GM12878 (cell line): ENCODE results near the gene CFAP74. TPM values are rescaled to one million over a fixed set of nuclear protein-coding genes. Genes with fewer than 3 reads are reported as not detected.

Experiments used
- ATAC-seq: fragments of 200-7000 bp; cut with Tn5 transposase; 3 replicates; pipeline ENCODE4 v1.9.1; 2020; ENCODE audit warnings: mild to moderate bottlenecking, moderate library complexity
- BruUV-seq: library from RNA; stranded (reverse); fragments of 400-500 nt; replicated peaks from 2 replicates; lab custom pipeline; 2021; lab: Mats Ljungman, UMichigan
- CTCF ChIA-PET: fragments of 300-600 bp; sonication (Branson Sonifier 250); formaldehyde crosslinking; extraction: SDS; loops from one replicate; lab custom pipeline; 2021; ENCODE audit warnings: inconsistent platforms; lab: Yijun Ruan, JAX
- POLR2A ChIA-PET: fragments of 350-600 bp; formaldehyde crosslinking; extraction: SDS; loops from one replicate; lab custom pipeline; 2021; ENCODE audit warnings: inconsistent platforms; lab: Charles Lee
- RAD21 ChIA-PET: fragments of 300-600 bp; sonication (Branson Sonifier 250); formaldehyde crosslinking; loops from one replicate; lab custom pipeline; 2023; ENCODE audit warnings: antibody characterized with exemption; ENCODE audit not compliant: unreplicated experiment; lab: Charles Lee
- SMC1A ChIA-PET: fragments of 300-600 bp; sonication (Branson Sonifier 250); formaldehyde crosslinking; loops from one replicate; lab custom pipeline; 2023; ENCODE audit not compliant: unreplicated experiment, uncharacterized antibody; lab: Charles Lee
- DNase-seq: peaks from one replicate; pipeline ENCODE4 v3.0.0-alpha.2; 2011; ENCODE audit warnings: low read depth, low spot score
- FAIRE-seq: peaks from 3 replicates; lab custom pipeline; 2011; peaks lifted over from hg19 to GRCh38; lab: Jason Lieb, UNC
- H2AFZ ChIP-seq: 2 replicates; pipeline ENCODE4 v1.6.0; 2011; ENCODE audit warnings: low read depth, low read length, control low read depth; ENCODE audit not compliant: control insufficient read depth
- H3K27ac ChIP-seq: 2 replicates; pipeline ENCODE4 v1.5.1; 2011; ENCODE audit warnings: control low read depth; ENCODE audit not compliant: control insufficient read depth, insufficient read depth
- H3K27me3 ChIP-seq, 2 experiments: replicated peaks in 1 of 2; 2 replicates each; pipeline versions ENCODE4 v1.6.0 to v1.6.1; 2011; ENCODE audit warnings: low read length in 1 of 2; ENCODE audit not compliant: control insufficient read depth in 2 of 2, insufficient read depth in 2 of 2
- H3K36me3 ChIP-seq, 2 experiments: 2 replicates each; pipeline ENCODE4 v1.5.1; 2011; ENCODE audit warnings: low read length in 1 of 2; ENCODE audit not compliant: control insufficient read depth in 2 of 2, insufficient read depth in 2 of 2
- H3K4me1 ChIP-seq: 2 replicates; pipeline ENCODE4 v1.6.1; 2011; ENCODE audit warnings: mild to moderate bottlenecking, low read length, moderate library complexity, mixed read lengths; ENCODE audit not compliant: control insufficient read depth, insufficient read depth
- H3K4me2 ChIP-seq: 2 replicates; pipeline ENCODE4 v1.6.0; 2011; ENCODE audit warnings: control low read depth; ENCODE audit not compliant: control insufficient read depth, insufficient read depth
- H3K4me3 ChIP-seq: fragments of 200-600 bp; sonication (generic); 2 replicates; pipeline ENCODE4 v1.5.1; 2016
- H3K79me2 ChIP-seq: 2 replicates; pipeline ENCODE4 v1.6.0; 2011; ENCODE audit warnings: low read length; ENCODE audit not compliant: control insufficient read depth, insufficient read depth
- H3K9ac ChIP-seq: 2 replicates; pipeline ENCODE4 v1.8.0; 2011; ENCODE audit warnings: low read length, control low read depth, mixed read lengths; ENCODE audit not compliant: control insufficient read depth, insufficient read depth
- H3K9me3 ChIP-seq: replicated peaks from 3 replicates; pipeline ENCODE4 v1.5.1; 2011; ENCODE audit warnings: mild to moderate bottlenecking, low read length; ENCODE audit not compliant: control insufficient read depth, insufficient read depth
- H4K20me1 ChIP-seq: 2 replicates; pipeline ENCODE4 v1.6.0; 2011; ENCODE audit not compliant: control insufficient read depth, insufficient read depth
- HSF1 ChIP-seq: fragments of 150-350 bp; IDR thresholded peaks from 2 replicates; pipeline ENCODE4 v1.6.1; 2014; ENCODE audit warnings: mild to moderate bottlenecking, low read depth, low read length
- IKZF1 ChIP-seq: fragments of 450-650 bp; conservative IDR thresholded peaks from 2 replicates; pipeline ENCODE4 v1.6.1; 2017; ENCODE audit warnings: antibody characterized with exemption, mild to moderate bottlenecking
- IRF4 ChIP-seq: IDR thresholded peaks from 2 replicates; pipeline ENCODE4 v1.6.1; 2011; ENCODE audit warnings: low read depth, low read length
- LARP7 ChIP-seq: fragments of 450-650 bp; IDR thresholded peaks from 2 replicates; pipeline ENCODE4 v1.6.1; 2017; ENCODE audit warnings: mild to moderate bottlenecking
- NFIC ChIP-seq: IDR thresholded peaks from 2 replicates; pipeline ENCODE4 v1.6.1; 2012; ENCODE audit warnings: low read depth, mild to moderate bottlenecking, inconsistent platforms, low read length, moderate library complexity
- PAX8 ChIP-seq: fragments of 450-650 bp; IDR thresholded peaks from 2 replicates; pipeline ENCODE4 v1.6.1; 2017; ENCODE audit warnings: mild to moderate bottlenecking, moderate library complexity
- RAD21 ChIP-seq: IDR thresholded peaks from 2 replicates; pipeline ENCODE4 v1.6.1; 2011; ENCODE audit warnings: mild to moderate bottlenecking, low read depth, low read length, moderate library complexity; ENCODE audit not compliant: insufficient read depth
- RFX5 ChIP-seq: IDR thresholded peaks from 2 replicates; pipeline ENCODE4 v1.6.1; 2011; ENCODE audit warnings: low read depth, low read length, improper control_type of control experiment
- SMC3 ChIP-seq: IDR thresholded peaks from 2 replicates; pipeline ENCODE4 v1.6.1; 2011; ENCODE audit warnings: low read length, improper control_type of control experiment, borderline replicate concordance
- TCF12 ChIP-seq: IDR thresholded peaks from 2 replicates; pipeline ENCODE4 v1.6.1; 2011; ENCODE audit warnings: low read depth, mild to moderate bottlenecking, low read length
- TCF3 ChIP-seq: IDR thresholded peaks from 2 replicates; pipeline ENCODE4 v1.6.1; 2012; ENCODE audit warnings: low read depth, mild to moderate bottlenecking, low read length, borderline replicate concordance; ENCODE audit not compliant: insufficient read depth
- WGBS: methylation state at CpG from one replicate; pipeline ENCODE4 v1.1.6; 2016; ENCODE audit warnings: low lambda C conversion rate; ENCODE audit not compliant: insufficient replicate concordance, insufficient coverage; ENCODE audit errors: missing lambda C conversion rate; 5-methylcytosine and 5-hydroxymethylcytosine counted together
- in situ Hi-C: fragments of 300-500 bp; cut with MboI; formaldehyde crosslinking; loops from 9 replicates; pipeline ENCODE4 v1.14.3; 2018; ENCODE audit warnings: mixed read lengths
- intact Hi-C: fragments of 100-400 bp; cut with micrococcal nuclease; formaldehyde crosslinking; loops from one replicate; pipeline ENCODE4 v1.14.2; 2022; ENCODE audit not compliant: unreplicated experiment
- polyA plus RNA-seq, 11 experiments: library from polyadenylated mRNA; depleted of rRNA in 4 of 11; unstranded in 6 of 11; stranded (reverse) in 5 of 11; fragments of >200 nt; fragmentation: Nextera tagmentation in 4 of 11; fragmentation: Illumina TruSeq in 1 of 11; extraction: Ambion mirVana in 4 of 11; extraction: Trizol in 1 of 11; gene quantifications; 1 replicate in 1 of 11; 2 replicates in 10 of 11; pipeline versions ENCODE4 v1.2.1 to v1.2.3, GENCODE V29; 2011 to 2016; ENCODE audit warnings: inconsistent platforms in 2 of 11, missing spikeins in 2 of 11, low read depth in 1 of 11
- total RNA-seq, 4 experiments: library from RNA; depleted of rRNA in 3 of 4; stranded (reverse); fragments of >200 nt in 3 of 4; fragmentation: Illumina TruSeq in 1 of 4; extraction: Trizol in 1 of 4; gene quantifications; 2 replicates each; pipeline versions ENCODE4 v1.2.1 to v1.2.3, GENCODE V29; 2013 to 2021
- TF ChIP-seq, protein P1 (sequence below): fragments of 450-650 bp; IDR thresholded peaks from 2 replicates; pipeline ENCODE4 v1.6.1; 2017; ENCODE audit warnings: antibody characterized with exemption, mild to moderate bottlenecking, moderate library complexity

The CFAP74 gene
- total and polyA plus RNA-seq, 10 of the 15 experiments (the other 5 are each of a cell fraction or from before 2014, with no cell fraction given): 0.01 TPM; not detected in 9

DNA sequence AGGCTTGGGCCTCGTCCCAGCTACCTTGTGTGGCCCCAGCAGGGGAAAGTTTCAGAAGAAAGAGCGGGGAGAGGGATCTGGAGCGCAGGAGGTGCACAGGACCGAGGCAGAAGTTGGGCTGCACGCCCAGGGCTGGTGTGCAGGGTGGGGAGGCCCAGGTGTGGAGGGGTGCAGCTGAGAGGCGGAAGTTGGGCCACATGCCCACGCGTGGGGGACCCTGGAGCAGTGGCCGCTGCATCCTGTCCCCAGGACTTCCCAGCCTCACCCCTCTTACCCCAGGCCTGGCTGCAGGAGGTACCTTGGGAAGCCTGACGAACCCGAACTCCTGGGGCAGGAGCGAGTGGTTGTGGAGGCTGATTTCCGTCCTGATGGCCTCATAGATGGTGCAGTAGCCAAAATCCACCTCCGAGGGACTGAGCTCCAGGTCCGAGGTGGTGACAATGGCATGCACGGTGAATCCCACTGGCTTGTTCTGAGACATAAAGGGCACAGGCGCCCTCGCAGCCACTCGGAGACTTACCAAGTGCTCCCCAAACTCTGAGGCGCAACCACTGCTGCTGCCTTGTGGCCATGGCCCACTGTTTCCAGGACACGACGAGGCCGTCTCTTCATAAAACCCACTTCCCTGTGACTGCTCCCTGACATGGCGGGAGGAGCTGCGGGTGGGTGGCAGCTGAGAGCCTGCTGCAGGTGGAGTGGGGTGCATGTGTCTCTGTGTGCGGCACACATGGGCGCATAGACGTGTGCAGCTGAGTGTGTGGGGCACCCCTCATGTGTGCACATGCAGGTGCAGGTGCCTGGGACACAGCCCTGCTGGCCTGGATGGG is 64.1 kb downstream of the CFAP74 start:
- Histone ChIP-seq H3K4me2 (no peak overlapping the region), H3K9ac (no peak overlapping the region), H3K27me3 (no peaks in the 10 kb centered on the region), H4K20me1 (no peaks in the 10 kb centered on the region), H3K36me3 (no peaks in the 10 kb centered on the region), H3K4me3 (no peak overlapping the region), H2AFZ (no peak overlapping the region), H3K9me3 (peaks cover 2% of the 10 kb centered on the region; the same call in 2 of the 3 replicates), H3K79me2 (no peaks in the 10 kb centered on the region), H3K27ac (no peak overlapping the region), H3K4me1 (no peaks in the 10 kb centered on the region)
- FAIRE-seq: no peak
- no TSS peak for BruUV-seq
- no peak for ATAC-seq
- WGBS: 45% methylated on average over 27 of the region's 28 CpGs
- CTCF ChIA-PET: no interaction called here
- DNase-seq: no peak
- in situ Hi-C loops (no loop called here), intact Hi-C loops (loop anchor here (5.0 kb wide), 1 partner anchor 108 kb away; no protein-coding TSS in a partner anchor)
- RAD21 ChIA-PET: no interaction called here
- POLR2A ChIA-PET: no interaction called here
- TF ChIP-seq RAD21 (no peak), NFIC (no peak)
- SMC1A ChIA-PET: no interaction called here

GRCh38 chr1:1938613-1939295 is 64.8 kb downstream of the CFAP74 start:
- H3K36me3 ChIP-seq: no peaks in the 10 kb centered on the region
- no peaks in the 10 kb centered on the region for H3K27me3 ChIP-seq
- SMC1A ChIA-PET: no interaction called here
- H3K79me2 ChIP-seq: no peaks in the 10 kb centered on the region
- no TSS peak for BruUV-seq
- no peak overlapping the region for H2AFZ ChIP-seq
- H3K4me1 ChIP-seq: no peaks in the 10 kb centered on the region
- RAD21 ChIA-PET: no interaction called here
- H3K27ac ChIP-seq: no peak overlapping the region
- no peak for DNase-seq
- no peak overlapping the region for H3K4me3 ChIP-seq
- H3K4me2 ChIP-seq: no peak overlapping the region
- ATAC-seq: no peak
- POLR2A ChIA-PET: no interaction called here
- H4K20me1 ChIP-seq: no peaks in the 10 kb centered on the region
- no peak for FAIRE-seq
- peaks cover 5% of the 10 kb centered on the region; the same call in 2 of the 3 replicates for H3K9me3 ChIP-seq
- intact Hi-C loops (no loop called here), in situ Hi-C loops (no loop called here)
- WGBS: 51% methylated on average over 24 of the region's 24 CpGs
- no peak overlapping the region for H3K9ac ChIP-seq
- CTCF ChIA-PET: no interaction called here
- TF ChIP-seq TCF12 (no peak), IRF4 (no peak), TCF3 (peak; percentile 70; the same call in 1 of the 2 replicates), SMC3 (no peak), IKZF1 (no peak), RFX5 (no peak), LARP7 (no peak), PAX8 (no peak), HSF1 (no peak)
- TF ChIP-seq, protein P1, sequence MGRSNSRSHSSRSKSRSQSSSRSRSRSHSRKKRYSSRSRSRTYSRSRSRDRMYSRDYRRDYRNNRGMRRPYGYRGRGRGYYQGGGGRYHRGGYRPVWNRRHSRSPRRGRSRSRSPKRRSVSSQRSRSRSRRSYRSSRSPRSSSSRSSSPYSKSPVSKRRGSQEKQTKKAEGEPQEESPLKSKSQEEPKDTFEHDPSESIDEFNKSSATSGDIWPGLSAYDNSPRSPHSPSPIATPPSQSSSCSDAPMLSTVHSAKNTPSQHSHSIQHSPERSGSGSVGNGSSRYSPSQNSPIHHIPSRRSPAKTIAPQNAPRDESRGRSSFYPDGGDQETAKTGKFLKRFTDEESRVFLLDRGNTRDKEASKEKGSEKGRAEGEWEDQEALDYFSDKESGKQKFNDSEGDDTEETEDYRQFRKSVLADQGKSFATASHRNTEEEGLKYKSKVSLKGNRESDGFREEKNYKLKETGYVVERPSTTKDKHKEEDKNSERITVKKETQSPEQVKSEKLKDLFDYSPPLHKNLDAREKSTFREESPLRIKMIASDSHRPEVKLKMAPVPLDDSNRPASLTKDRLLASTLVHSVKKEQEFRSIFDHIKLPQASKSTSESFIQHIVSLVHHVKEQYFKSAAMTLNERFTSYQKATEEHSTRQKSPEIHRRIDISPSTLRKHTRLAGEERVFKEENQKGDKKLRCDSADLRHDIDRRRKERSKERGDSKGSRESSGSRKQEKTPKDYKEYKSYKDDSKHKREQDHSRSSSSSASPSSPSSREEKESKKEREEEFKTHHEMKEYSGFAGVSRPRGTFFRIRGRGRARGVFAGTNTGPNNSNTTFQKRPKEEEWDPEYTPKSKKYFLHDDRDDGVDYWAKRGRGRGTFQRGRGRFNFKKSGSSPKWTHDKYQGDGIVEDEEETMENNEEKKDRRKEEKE: no peak
